Measurements from ENCODE around the gene PLXNA4.

DNA sequence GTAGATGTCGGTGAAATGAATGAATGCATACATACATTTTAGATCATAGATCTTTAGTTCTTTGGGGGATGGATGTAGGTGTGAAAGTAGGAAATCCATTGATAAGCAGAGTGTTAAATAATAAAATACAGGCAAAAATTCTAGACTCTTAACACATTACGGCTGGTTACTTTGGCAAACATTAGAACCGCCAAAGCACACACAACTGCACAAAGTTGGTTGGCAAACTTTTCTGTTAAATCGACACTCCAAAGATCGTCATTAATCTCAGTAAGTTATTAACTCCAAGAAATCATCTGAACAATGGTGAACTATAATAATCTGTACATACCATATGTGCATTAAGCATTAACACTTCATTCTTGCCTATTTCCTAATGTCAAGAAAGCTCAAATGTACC, 231.2 kb downstream of the PLXNA4 start:
- TF ChIP-seq POLR2A (IDR thresholded peaks at IDR 0.05; ENCODE audit: low read depth, low read length) (no peak), POLR2AphosphoS5 (IDR thresholded peaks at IDR 0.05; ENCODE audit: low read depth, low read length) (no peak), TAF1 (IDR thresholded peaks at IDR 0.05; ENCODE audit: borderline replicate concordance, low read depth, low read length) (no peak)

Measured in GM12892 (cell line).